HG02885 (cell line): Measurements from ENCODE around the gene ZSCAN30.

ENCODE experiments used
- ATAC-seq: cut with Tn5 transposase; IDR thresholded peaks from one replicate; pipeline ENCODE4 v1.9.1; 2021; ENCODE audit warnings: mild to moderate bottlenecking; ENCODE audit not compliant: unreplicated experiment, poor library complexity

ZSCAN30 gene

GRCh38 chr18:35290094-35290735 is at the start of gene ZSCAN30:
TSS of gene ZSCAN30 (minus strand) at chr18:35290229. CDS start at chr18:35264352, 25,877 bp downstream.
- peak; percentile 94 for ATAC-seq

- ATAC-seq, result no peak
Observed at GRCh38 chr18:35337286-35337685, 47.3 kb upstream of the ZSCAN30 start.

GRCh38 chr18:35335866-35336265 is 45.8 kb upstream of the ZSCAN30 start:
- ATAC-seq, result no peak

- no peak for ATAC-seq
Observed at GRCh38 chr18:35334821-35335220, 44.8 kb upstream of the ZSCAN30 start.

GRCh38 chr18:35334212-35334611 is 44.2 kb upstream of the ZSCAN30 start:
- no peak for ATAC-seq

GRCh38 chr18:35331367-35332087 is 41.5 kb upstream of the ZSCAN30 start:
- ATAC-seq, result no peak

GRCh38 chr18:35328868-35329267 is 38.8 kb upstream of the ZSCAN30 start:
- no peak for ATAC-seq

GRCh38 chr18:35326695-35327387 is 36.8 kb upstream of the ZSCAN30 start:
- no peak for ATAC-seq

GRCh38 chr18:35324926-35325655 is 35.1 kb upstream of the ZSCAN30 start:
- no peak for ATAC-seq

- ATAC-seq, result no peak
Observed at GRCh38 chr18:35322486-35323458, 32.7 kb upstream of the ZSCAN30 start.

- no peak for ATAC-seq
Observed at GRCh38 chr18:35311496-35311895, 21.5 kb upstream of the ZSCAN30 start.

GRCh38 chr18:35306588-35307250 is 16.7 kb upstream of the ZSCAN30 start:
- no peak for ATAC-seq

- ATAC-seq, result no peak
Observed at GRCh38 chr18:35303610-35304009, 13.6 kb upstream of the ZSCAN30 start.

GRCh38 chr18:35296060-35296459 is 6.0 kb upstream of the ZSCAN30 start:
- no peak for ATAC-seq

- ATAC-seq, result no peak
Observed at GRCh38 chr18:35291166-35291565, 1.1 kb upstream of the ZSCAN30 start.

- ATAC-seq, result peak; percentile 31
Observed at GRCh38 chr18:35289727-35290093, 319 bp downstream of the ZSCAN30 start.

- no peak for ATAC-seq
Observed at GRCh38 chr18:35289293-35289692, 736 bp downstream of the ZSCAN30 start.

- no peak for ATAC-seq
Observed at GRCh38 chr18:35284841-35285240, 5.2 kb downstream of the ZSCAN30 start.
